Measurements from ENCODE around the gene ZNF546.

The ZNF546 gene

DNA sequence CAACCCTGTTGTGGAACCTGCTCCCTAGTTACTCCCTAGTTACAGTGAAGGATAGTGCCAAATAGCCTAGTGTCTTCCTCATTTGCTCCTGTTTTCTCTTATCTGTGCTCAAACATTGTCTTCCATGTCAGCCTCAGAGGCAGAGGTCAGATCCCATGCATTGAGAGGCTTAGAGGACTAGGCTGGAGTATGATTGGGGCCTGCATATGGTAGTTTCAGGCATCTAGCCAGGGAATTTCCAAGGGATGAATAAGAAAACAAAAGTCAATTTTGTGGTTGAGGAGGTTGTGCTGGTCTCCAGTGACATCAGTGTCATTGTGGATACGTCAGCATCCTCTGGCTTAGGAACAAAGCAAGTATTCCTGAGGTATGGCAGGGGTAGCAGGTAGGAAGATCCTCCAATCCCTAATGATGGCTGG, 9.4 kb downstream of the ZNF546 start:
- TF ChIP-seq, protein P1, sequence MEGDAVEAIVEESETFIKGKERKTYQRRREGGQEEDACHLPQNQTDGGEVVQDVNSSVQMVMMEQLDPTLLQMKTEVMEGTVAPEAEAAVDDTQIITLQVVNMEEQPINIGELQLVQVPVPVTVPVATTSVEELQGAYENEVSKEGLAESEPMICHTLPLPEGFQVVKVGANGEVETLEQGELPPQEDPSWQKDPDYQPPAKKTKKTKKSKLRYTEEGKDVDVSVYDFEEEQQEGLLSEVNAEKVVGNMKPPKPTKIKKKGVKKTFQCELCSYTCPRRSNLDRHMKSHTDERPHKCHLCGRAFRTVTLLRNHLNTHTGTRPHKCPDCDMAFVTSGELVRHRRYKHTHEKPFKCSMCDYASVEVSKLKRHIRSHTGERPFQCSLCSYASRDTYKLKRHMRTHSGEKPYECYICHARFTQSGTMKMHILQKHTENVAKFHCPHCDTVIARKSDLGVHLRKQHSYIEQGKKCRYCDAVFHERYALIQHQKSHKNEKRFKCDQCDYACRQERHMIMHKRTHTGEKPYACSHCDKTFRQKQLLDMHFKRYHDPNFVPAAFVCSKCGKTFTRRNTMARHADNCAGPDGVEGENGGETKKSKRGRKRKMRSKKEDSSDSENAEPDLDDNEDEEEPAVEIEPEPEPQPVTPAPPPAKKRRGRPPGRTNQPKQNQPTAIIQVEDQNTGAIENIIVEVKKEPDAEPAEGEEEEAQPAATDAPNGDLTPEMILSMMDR (IDR thresholded peaks at IDR 0.05; ENCODE audit: unreplicated experiment in 3 of 3) = no peak
- no peak overlapping the region for H3K4me3 Mint-ChIP-seq
- no peaks in the 10 kb centered on the region for H3K4me1 Mint-ChIP-seq
- peaks cover 57% of the 10 kb centered on the region for H3K36me3 Mint-ChIP-seq (ENCODE audit: low read depth)
- H3K9me3 Mint-ChIP-seq = peaks cover 17% of the 10 kb centered on the region
- H3K27me3 Mint-ChIP-seq (ENCODE audit: low read depth) = no peaks in the 10 kb centered on the region
- H3K27ac Mint-ChIP-seq = no peak overlapping the region

DNA sequence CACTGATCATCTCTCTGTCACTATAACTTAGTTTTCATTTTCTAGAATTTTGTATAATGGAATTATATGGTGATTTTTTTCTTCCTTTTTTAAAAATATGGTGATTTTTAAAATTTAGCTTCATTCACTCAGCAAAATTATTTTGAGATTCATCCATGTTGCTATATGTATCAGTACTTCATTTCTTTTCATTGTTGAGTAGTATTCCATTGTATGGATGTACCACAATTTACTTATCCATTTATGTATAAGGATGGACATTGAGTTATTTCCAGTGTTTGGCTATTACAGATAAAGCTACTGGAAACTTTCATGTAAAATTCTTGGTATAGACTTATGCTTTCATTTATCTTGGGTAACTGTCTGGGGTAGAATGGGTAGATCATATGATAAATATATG, 12.8 kb downstream of the ZNF546 start:
- Mint-ChIP-seq H3K9me3 (peaks cover 44% of the 10 kb centered on the region), H3K27me3 (ENCODE audit: low read depth) (no peaks in the 10 kb centered on the region), H3K27ac (no peak overlapping the region), H3K36me3 (ENCODE audit: low read depth) (peaks cover 87% of the 10 kb centered on the region), H3K4me1 (no peaks in the 10 kb centered on the region), H3K4me3 (no peak overlapping the region)
- TF ChIP-seq, protein P1 (IDR thresholded peaks at IDR 0.05; ENCODE audit: unreplicated experiment in 3 of 3) = no peak

DNA sequence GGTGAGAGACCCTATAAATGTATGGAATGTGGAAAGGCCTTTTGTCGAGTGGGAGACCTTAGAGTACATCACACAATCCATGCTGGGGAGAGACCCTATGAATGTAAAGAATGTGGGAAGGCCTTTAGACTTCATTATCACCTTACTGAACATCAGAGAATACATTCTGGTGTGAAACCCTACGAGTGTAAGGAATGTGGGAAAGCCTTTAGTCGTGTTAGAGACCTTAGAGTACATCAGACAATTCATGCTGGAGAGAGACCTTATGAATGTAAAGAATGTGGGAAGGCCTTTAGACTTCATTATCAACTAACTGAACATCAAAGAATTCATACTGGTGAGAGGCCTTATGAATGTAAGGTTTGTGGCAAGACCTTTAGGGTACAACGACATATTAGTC, 17.1 kb downstream of the ZNF546 start:
- Mint-ChIP-seq H3K36me3 (ENCODE audit: low read depth) (peaks cover 79% of the 10 kb centered on the region), H3K27ac (no peak overlapping the region), H3K27me3 (ENCODE audit: low read depth) (no peaks in the 10 kb centered on the region), H3K9me3 (peaks cover 62% of the 10 kb centered on the region), H3K4me3 (no peak overlapping the region), H3K4me1 (no peaks in the 10 kb centered on the region)
- TF ChIP-seq, protein P1 (IDR thresholded peaks at IDR 0.05; ENCODE audit: unreplicated experiment in 3 of 3) = no peak

DNA sequence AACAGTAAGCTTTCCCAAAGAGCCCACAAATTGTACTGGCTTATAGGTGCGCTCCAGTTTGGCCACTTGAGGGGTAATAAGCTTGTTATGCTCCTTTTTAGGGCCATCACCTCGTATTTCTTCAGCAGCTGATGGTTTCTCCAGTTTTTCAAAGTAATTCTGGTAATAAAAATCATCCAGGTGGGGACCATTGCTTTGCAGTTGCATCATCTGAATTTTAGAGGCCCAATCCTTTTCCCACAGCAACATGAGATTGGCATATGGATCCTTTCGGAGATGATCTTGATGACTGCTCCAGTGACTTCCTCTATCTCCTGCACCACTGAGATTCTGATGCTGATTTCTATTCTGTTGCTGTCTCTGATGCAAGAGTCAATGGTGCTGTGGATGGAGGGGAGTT, 27.1 kb downstream of the ZNF546 start:
- H3K27me3 Mint-ChIP-seq (ENCODE audit: low read depth) = no peaks in the 10 kb centered on the region
- H3K4me3 Mint-ChIP-seq = no peak overlapping the region
- no peaks in the 10 kb centered on the region for H3K4me1 Mint-ChIP-seq
- TF ChIP-seq, protein P1 (IDR thresholded peaks at IDR 0.05; ENCODE audit: unreplicated experiment in 3 of 3) = no peak
- peaks cover 57% of the 10 kb centered on the region for H3K36me3 Mint-ChIP-seq (ENCODE audit: low read depth)
- H3K9me3 Mint-ChIP-seq = peaks cover 79% of the 10 kb centered on the region
- no peak overlapping the region for H3K27ac Mint-ChIP-seq

DNA sequence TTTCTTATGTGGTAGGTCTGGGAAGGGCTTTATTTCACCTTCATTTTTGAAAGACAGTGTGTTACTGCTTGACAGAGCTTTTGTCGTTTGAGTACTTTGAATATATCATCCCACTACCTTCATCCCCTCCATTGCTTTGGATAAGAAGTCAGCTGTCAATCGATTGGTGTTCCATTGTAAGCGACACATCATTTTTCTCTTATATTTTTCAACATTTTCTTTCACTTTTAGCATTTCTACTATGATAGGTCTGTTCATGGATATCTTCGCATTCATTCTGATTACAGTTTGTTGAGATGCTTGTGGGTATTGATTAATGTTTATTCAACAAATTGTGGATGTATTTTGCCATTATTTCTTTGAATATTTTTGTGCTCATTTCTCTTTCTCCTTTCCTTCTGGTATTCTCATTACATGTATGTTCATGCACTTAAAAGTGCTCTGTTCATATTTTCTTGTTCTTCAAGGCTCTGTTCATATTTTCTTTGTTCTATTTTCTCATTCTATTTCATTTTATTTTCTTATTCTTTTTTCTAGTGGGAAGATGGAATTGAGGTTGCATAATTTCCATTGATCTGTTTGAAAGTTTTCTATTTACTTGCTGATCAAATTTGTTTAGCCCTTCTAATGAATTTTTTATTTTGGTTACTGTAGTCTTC, 29.2 kb downstream of the ZNF546 start:
- peaks cover 72% of the 10 kb centered on the region for H3K36me3 Mint-ChIP-seq (ENCODE audit: low read depth)
- H3K27ac Mint-ChIP-seq = no peak overlapping the region
- no peaks in the 10 kb centered on the region for H3K4me1 Mint-ChIP-seq
- H3K4me3 Mint-ChIP-seq = no peak overlapping the region
- H3K9me3 Mint-ChIP-seq = peaks cover 83% of the 10 kb centered on the region
- H3K27me3 Mint-ChIP-seq (ENCODE audit: low read depth) = no peaks in the 10 kb centered on the region
- TF ChIP-seq, protein P1 (IDR thresholded peaks at IDR 0.05; ENCODE audit: unreplicated experiment in 3 of 3) = no peak

DNA sequence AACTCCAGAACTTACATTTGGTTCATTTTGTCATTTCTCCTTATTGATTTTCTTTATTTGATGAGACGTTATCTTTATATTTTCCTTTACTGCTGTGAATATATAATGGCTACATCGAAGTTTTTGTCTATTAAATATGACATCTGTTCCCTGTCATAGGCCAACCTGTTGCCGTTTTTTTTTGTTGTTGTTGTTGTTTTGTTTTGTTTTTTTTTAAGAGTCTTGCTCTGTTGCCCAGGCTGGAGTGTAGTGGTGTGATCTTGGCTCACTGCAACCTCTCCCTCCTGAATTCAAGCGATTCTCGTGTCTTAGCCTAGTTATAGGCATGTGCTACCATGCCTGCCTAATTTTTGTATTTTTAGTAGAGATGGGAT, 29.7 kb downstream of the ZNF546 start:
- no peaks in the 10 kb centered on the region for H3K27me3 Mint-ChIP-seq (ENCODE audit: low read depth)
- peaks cover 77% of the 10 kb centered on the region for H3K36me3 Mint-ChIP-seq (ENCODE audit: low read depth)

More for the DNA sequence above, 29.7 kb downstream of the ZNF546 start:
- Mint-ChIP-seq H3K27ac (no peak overlapping the region), H3K9me3 (peaks cover 81% of the 10 kb centered on the region), H3K4me1 (no peaks in the 10 kb centered on the region), H3K4me3 (no peak overlapping the region)
- TF ChIP-seq, protein P1 (IDR thresholded peaks at IDR 0.05; ENCODE audit: unreplicated experiment in 3 of 3) = no peak
